ENCODE results near the gene FXYD1. TPM values are rescaled to one million over a fixed set of nuclear protein-coding genes. Genes with fewer than 3 reads are reported as not detected.
"Not testable (repeated sequence)": the region's sequence is repeated elsewhere in the genome, so short reads cannot be mapped to it uniquely, and the experiment has no call there.

Gene FXYD1
- total RNA-seq, 1 experiment from 2014 or later = not detected

DNA sequence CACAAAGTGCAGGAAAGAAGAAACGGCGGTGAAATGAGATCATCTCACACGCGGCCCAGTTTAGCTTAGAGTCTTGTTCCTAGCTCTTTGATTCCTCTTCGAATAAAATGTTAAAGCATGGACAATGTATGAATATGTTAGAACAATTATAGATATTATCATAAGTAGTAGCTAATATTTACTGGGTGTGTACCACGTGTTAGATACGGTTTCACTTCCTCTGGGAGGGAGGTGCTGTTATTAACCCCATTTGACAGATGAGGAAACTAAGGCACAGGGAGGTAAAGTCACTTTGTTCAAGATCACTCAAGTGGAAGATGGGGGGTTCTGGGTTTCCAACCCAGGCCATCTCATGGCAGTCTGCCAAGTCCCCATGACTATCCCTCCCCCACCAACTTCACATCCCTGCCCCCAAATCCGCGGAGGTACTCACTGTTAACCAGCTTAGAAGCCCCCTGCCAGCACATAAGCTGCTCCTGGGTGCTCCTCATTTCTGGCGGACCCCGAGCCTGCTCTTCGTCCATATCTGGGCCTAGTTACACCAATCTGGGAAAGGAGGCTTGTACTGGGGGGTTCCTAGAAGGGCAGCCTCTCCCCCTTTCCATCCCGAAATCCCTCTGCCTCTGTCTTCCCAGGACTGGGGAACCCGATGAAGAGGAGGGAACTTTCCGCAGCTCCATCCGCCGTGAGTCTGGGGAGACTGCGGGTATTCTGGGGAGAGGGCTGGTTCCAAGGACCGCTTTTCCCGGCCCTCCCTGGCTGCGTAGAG, 3.4 kb downstream of the FXYD1 start:
- DNase-seq (ENCODE audit: low spot score) = no peak

DNA sequence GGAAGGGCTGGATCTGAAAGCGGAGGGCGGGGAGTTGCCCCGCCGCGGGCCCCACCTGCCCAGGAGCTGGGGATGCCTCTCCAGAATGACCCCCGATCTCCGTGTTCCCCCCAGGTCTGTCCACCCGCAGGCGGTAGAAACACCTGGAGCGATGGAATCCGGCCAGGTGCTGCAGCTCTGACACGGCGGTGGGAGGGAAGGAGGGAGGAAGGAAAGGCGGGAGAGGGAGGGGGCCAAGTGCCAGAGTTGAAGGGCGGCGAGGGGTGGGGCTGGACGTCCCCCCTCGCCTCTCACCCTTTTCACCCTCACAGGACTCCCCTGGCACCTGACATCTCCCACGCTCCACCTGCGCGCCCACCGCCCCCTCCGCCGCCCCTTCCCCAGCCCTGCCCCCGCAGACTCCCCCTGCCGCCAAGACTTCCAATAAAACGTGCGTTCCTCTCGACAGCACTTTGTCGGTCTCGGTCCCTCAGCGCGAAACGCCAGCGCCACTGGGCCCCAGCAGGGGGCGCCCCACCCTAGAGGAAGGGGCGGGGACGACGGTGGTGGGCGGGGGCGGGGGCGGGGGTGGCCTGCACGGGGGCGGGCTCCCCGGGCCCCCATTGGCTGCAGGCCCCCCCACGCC, 4.1 kb downstream of the FXYD1 start:
- no peak for DNase-seq (ENCODE audit: low spot score)

DNA sequence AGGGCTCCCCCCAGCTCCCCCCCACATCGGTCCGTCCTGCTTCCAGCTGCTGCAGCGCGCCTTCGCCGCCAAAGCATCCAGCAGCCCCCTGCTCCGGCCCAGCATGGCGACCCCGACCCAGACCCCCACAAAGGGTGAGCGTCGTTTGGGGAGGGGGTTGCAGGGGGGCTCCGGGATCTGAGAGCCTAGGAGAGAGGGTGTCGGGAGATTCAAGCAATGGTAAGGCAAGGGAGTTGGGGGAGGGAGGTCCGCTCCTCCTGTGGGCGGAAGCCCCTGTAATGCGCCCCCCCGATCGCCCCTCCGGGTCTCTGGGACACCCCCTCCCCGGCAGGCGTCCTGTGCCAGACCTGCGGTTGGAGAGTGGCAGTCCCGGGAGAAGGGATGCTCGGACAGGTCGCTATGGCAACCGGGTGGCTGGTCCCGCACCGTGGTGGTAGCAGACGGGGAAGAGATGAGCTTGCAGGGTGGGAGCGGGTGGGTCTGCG, 4.6 kb downstream of the FXYD1 start, which contains the start of gene FXYD7:
FXYD7 (plus strand) TSS at position 25 of the 485 bp plus-strand sequence; CDS start at position 104, 79 bp downstream.
- DNase-seq (ENCODE audit: low spot score) = no peak

GRCh38 chr19:35143818-35144217, 5.2 kb downstream of the FXYD1 start:
- DNase-seq (ENCODE audit: low spot score) = no peak

- DNase-seq (ENCODE audit: low spot score) = no peak
Observed at GRCh38 chr19:35144259-35144599, 5.6 kb downstream of the FXYD1 start.

DNA sequence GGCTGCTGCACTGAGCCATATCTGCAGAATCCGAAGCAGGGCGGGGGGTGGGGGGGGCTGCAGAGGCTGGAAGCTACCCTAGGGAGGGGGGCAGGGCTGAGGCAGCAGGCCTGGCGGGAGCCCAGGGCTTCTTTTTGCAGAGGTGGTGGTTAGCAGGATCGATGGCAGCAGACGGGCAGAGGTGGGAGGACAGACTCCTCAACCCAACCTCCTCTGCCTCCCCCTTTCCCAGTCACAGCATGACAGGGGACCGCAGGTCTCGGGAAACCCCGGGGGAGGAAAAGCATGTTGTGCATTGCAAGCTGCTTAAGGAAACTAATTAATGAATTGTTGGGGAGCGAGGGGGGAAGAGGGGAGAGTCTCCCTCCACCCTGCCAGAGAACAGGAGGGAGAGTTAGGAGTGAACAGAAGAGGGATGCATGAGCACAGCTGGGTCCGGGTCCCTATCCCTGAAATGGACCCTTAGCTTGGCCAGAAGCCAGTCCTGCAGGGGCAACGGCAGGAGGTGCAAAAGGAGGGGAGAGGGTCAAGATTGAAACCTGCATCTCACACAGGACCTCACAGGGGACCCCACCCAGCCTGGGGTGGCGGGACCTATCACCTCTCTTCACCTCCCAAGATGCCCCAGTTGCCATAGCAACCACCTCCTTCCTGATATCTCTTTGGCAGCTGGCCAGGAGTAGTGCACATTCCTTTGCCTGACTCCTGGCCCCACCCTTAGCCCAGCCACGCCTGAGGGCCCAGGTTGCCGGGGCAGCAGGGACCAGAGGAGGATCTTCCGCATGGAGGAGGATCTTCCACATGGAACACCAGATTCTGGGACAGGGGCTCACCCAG, 6.2 kb downstream of the FXYD1 start:
- peak; percentile 75 for DNase-seq (ENCODE audit: low spot score)

GRCh38 chr19:35146746-35147459, 8.3 kb downstream of the FXYD1 start:
- DNase-seq (ENCODE audit: low spot score) = no peak

- DNase-seq (ENCODE audit: low spot score) = no peak
Observed at GRCh38 chr19:35149463-35149862, 10.8 kb downstream of the FXYD1 start.

GRCh38 chr19:35150445-35150844, 11.8 kb downstream of the FXYD1 start:
- DNase-seq (ENCODE audit: low spot score) = no peak

GRCh38 chr19:35151273-35152065, 12.8 kb downstream of the FXYD1 start:
- no peak for DNase-seq (ENCODE audit: low spot score)

- not testable (repeated sequence) for DNase-seq (ENCODE audit: low spot score)
Observed at GRCh38 chr19:35153129-35153522, 14.5 kb downstream of the FXYD1 start.

GRCh38 chr19:35153701-35154524, 15.3 kb downstream of the FXYD1 start:
- peak; percentile 51 for DNase-seq (ENCODE audit: low spot score)

GRCh38 chr19:35154525-35155406, 16.1 kb downstream of the FXYD1 start, which contains the start of gene FXYD5:
FXYD5 (plus strand) TSS chr19:35154735; CDS start chr19:35155551, 816 bp downstream.
- peak; percentile 47 for DNase-seq (ENCODE audit: low spot score)

DNA sequence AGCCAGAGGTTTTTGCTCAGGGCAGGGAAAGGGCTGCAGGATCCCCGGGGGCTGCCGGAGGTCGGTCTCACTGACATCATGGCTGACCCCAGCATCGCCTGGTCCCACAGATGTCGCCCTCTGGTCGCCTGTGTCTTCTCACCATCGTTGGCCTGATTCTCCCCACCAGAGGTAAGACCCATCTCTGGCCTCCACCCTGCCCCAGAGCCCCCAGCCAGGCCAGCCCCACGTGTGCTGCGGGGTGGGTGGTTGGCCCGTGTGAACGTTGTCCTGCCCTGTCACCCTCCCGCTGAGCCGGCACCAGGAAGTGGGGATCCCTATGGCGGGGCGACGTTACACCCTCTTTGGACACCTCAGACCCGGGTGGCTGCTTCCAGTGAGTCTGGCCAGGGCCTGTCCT, 16.8 kb downstream of the FXYD1 start:
- DNase-seq (ENCODE audit: low spot score) = no peak

- DNase-seq (ENCODE audit: low spot score) = no peak
Observed at GRCh38 chr19:35155981-35156672, 17.5 kb downstream of the FXYD1 start.

DNA sequence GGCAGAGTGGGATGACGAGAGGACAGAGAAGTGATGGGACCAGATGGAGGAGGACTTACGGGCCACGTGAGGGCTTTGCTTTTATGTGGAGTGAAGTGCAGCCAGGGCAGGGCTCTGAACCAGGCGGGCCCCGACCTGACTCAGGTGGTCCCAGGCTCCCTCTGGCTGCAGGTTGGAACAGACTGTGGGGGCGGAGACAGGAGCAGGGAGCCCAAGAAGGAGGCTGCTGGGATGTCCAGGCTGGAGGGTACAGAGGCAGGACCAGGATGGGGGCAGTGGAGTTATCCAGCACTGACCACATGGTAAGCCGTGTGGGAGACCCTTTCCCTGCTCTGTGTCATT, 18.0 kb downstream of the FXYD1 start:
- DNase-seq (ENCODE audit: low spot score) = no peak

DNA sequence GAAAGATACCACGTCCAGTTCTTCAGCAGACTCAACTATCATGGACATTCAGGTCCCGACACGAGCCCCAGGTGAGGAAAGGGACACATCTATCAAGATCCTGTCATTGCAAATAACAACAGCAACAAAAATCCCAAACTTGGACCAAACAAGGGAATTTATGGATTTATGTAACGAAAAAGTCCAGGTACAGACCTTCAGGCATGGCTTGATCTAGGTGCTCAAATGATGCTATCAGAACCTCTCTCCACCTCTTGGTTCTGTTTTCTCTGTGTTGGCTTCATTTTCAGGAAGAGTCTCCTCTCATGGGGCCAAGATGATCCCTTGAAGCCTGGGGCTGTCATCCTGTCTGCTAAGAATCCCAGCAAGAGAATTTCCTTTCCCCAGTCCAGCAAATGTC, 18.8 kb downstream of the FXYD1 start:
- no peak for DNase-seq (ENCODE audit: low spot score)

- no peak for DNase-seq (ENCODE audit: low spot score)
Observed at GRCh38 chr19:35159606-35160005, 21.0 kb downstream of the FXYD1 start.

All from HT-29 (cell line).